ENCODE measurements around the gene SORCS2. TPM values are rescaled to one million over a fixed set of nuclear protein-coding genes. Genes with fewer than 3 reads are reported as not detected.

The SORCS2 gene
- total and polyA plus RNA-seq, 7 donors: 0.18 to 1.5 (median 0.36) TPM

DNA sequence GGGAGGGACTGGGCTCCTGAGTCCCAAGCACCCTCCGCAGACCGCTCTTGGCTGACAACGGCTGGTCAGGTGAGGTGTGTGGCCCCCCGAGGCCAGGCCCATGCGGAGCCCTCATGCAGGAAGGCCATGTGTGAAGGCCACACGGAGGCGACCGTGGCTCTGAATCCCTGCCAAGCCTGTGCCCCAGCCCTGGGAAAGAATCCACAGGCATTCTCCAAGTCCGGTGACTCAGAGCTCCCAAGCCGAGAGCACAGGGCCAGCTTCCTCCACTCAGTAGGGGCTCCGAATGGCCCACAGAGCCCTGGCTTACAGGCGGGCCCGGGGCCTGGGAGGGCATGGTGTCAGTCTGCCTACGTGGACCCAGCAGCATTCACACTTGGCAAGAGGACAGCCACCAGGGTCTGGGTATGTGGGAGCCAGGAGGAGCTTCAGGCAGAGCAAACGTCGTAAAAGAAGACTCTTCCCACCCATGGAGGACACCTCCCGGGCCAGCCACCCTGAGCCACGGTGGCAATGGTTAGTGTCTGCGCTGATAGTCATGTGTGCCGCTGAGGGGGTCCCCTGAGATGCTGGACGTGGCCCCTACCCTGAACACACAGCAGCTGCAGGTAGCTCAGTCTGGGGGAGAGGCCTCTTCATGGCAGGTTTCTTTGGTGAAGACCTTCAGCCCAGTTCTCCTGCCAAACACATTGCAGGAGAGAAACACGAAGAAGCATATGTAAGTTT lies 136.7 kb downstream of the SORCS2 start:
- Histone ChIP-seq H3K4me3 (no peak overlapping the region), H3K27me3 (ENCODE audit: insufficient read depth in 3 of 3, low read length in 2 of 3) (peaks cover 0 to 30% (median 0%) of the 10 kb centered on the region in 3 donors), H3K36me3 (ENCODE audit: insufficient read depth in 1 of 2, low read depth in 1 of 2) (no peaks in the 10 kb centered on the region), H3K27ac (no peak overlapping the region), H3K4me1 (no peaks in the 10 kb centered on the region), H3K9me3 (no peaks in the 10 kb centered on the region)
- TF ChIP-seq, protein P1, sequence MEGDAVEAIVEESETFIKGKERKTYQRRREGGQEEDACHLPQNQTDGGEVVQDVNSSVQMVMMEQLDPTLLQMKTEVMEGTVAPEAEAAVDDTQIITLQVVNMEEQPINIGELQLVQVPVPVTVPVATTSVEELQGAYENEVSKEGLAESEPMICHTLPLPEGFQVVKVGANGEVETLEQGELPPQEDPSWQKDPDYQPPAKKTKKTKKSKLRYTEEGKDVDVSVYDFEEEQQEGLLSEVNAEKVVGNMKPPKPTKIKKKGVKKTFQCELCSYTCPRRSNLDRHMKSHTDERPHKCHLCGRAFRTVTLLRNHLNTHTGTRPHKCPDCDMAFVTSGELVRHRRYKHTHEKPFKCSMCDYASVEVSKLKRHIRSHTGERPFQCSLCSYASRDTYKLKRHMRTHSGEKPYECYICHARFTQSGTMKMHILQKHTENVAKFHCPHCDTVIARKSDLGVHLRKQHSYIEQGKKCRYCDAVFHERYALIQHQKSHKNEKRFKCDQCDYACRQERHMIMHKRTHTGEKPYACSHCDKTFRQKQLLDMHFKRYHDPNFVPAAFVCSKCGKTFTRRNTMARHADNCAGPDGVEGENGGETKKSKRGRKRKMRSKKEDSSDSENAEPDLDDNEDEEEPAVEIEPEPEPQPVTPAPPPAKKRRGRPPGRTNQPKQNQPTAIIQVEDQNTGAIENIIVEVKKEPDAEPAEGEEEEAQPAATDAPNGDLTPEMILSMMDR (IDR thresholded peaks at IDR 0.05): no peak
- ATAC-seq (peak; percentile 65 to 76 (median 66)), DNase-seq (peak; percentile 38 to 61)
- 47 to 64% (median 56%) methylated on average over 22 of the region's 22 CpGs for WGBS, 3 donors
- intact Hi-C loops (cut with DNase I): no loop called here

DNA sequence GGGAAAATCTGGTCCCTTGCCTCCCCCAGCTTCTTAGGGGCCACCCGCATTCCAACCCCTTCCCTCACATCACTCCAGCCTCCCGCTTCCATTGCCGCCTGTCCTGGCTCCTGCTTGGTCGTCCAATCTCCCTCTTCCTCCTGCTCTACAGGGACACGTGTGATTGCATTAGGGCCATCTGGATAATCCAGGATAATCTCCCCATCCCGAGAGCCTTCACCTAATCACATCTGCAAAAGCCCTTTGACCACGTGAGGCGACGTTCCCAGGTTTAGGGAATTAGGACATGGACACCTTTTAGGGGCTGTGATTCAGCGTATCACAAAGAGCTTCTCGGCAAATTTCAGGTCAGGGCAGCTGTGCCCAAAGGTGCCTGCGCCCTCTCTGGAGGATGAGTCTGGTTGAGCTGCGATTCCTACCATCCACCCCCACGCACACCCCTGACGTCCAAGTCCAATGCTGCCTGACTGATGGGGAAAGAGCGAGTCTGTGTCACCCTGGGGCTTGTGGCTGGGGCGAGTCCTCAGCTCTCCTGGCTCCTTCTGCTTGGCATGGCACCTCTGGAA lies 137.8 kb downstream of the SORCS2 start:
- Histone ChIP-seq H3K27me3 (ENCODE audit: insufficient read depth in 3 of 3, low read length in 2 of 3) (peaks cover 0 to 31% (median 0%) of the 10 kb centered on the region in 3 donors), H3K9me3 (no peaks in the 10 kb centered on the region), H3K36me3 (ENCODE audit: insufficient read depth in 1 of 2, low read depth in 1 of 2) (no peaks in the 10 kb centered on the region), H3K4me3 (no peak overlapping the region), H3K27ac (no peak overlapping the region), H3K4me1 (no peaks in the 10 kb centered on the region)
- TF ChIP-seq, protein P1 (IDR thresholded peaks at IDR 0.05): no peak
- intact Hi-C loops (cut with DNase I): no loop called here
- ATAC-seq: no peak
- peak in 1 of 2 donors; percentile 8 for DNase-seq
- WGBS, 3 donors: 86 to 94% (median 88%) methylated on average over 17 of the region's 17 CpGs

DNA sequence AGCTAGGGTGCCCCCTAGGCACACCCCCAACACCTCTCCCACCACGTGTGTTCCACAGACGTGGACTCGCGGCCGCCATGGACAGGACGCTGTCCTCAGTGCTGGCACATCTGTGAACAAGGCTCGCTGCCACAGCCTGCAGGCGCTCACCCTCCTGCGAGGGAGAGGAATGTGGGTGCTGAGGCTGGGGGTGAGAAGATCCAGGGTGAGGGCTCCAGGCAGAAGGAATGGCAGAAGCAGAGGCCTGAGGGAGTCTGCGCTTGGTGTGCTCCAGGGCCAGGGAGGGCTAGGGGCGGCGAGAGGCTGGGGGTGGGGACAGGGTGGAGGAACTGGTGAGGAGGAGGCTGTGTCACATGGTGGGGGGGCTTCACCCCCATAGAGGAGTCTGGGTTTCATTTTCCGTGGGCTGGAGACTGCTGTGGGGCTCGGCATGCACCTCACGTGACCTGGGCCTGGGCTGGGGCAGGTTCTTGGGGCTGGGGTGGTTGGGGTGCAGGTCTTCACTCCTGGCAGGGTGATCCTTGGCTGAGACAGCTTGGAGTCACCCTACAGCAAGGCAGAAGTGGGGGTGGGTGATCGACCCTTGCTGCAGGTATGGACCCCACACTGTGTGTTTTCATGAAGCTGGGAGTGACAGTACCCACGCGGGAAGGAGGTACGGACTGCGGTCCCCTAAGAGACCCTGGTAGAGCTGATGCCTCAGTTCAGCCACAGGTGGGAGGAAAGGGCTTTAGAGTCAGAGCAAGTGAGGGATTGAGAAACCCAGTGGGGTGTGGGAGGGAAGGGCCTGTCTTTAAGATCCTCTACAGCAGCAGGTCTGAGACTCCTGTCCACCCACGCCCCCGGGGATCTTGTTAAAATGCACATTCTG lies 138.7 kb downstream of the SORCS2 start:
- Histone ChIP-seq H3K4me3 (no peak overlapping the region), H3K36me3 (ENCODE audit: insufficient read depth in 1 of 2, low read depth in 1 of 2) (no peaks in the 10 kb centered on the region), H3K4me1 (no peaks in the 10 kb centered on the region), H3K27ac (no peak overlapping the region), H3K9me3 (no peaks in the 10 kb centered on the region), H3K27me3 (ENCODE audit: insufficient read depth in 3 of 3, low read length in 2 of 3) (peaks cover 0 to 29% (median 0%) of the 10 kb centered on the region in 3 donors)
- TF ChIP-seq, protein P1 (IDR thresholded peaks at IDR 0.05): no peak
- intact Hi-C loops (cut with DNase I): no loop called here
- 87 to 91% (median 89%) methylated on average over 22 of the region's 22 CpGs for WGBS, 3 donors
- ATAC-seq (no peak), DNase-seq (peak in 1 of 2 donors; percentile 30)

DNA sequence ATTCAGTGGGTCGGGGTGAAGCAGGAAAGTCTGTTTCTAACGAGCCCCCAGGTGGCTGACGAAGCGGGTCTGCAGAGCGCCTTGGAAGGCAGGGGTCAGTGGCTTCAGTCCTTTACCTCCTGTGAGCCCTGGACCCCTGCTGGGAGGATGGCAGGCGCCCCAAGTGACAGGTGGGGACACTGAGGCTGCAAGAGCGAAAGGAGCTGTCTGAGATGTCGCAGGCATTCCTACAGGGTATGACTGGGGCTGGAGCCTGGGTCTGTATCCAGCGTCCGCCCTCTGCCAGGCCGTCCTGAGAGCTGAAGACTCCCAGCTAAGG lies 139.3 kb downstream of the SORCS2 start:
- TF ChIP-seq, protein P1 (IDR thresholded peaks at IDR 0.05): no peak
- Histone ChIP-seq H3K9me3 (no peaks in the 10 kb centered on the region), H3K4me3 (no peak overlapping the region), H3K36me3 (ENCODE audit: insufficient read depth in 1 of 2, low read depth in 1 of 2) (no peaks in the 10 kb centered on the region), H3K27ac (no peak overlapping the region), H3K27me3 (ENCODE audit: insufficient read depth in 3 of 3, low read length in 2 of 3) (peaks cover 0 to 28% (median 0%) of the 10 kb centered on the region in 3 donors), H3K4me1 (no peaks in the 10 kb centered on the region)
- ATAC-seq (no peak), DNase-seq (peak in 1 of 2 donors; percentile 45)
- intact Hi-C loops (cut with DNase I): no loop called here
- 89 to 93% (median 92%) methylated on average over 11 of the region's 11 CpGs for WGBS, 3 donors

Measured in psoas muscle (tissue), 8 donors.